GM12878 (cell line): ENCODE results near the gene DCAF5. TPM values are rescaled to one million over a fixed set of nuclear protein-coding genes. Genes with fewer than 3 reads are reported as not detected.
A peak's percentile ranks its signal among the peaks of the same experiment; 100 is the strongest.

ENCODE experiments used
- ATAC-seq: fragments of 200-7000 bp; cut with Tn5 transposase; 3 replicates; pipeline ENCODE4 v1.9.1; 2020; ENCODE audit warnings: mild to moderate bottlenecking, moderate library complexity
- BruUV-seq: library from RNA; stranded (reverse); fragments of 400-500 nt; replicated peaks from 2 replicates; lab custom pipeline; 2021; lab: Mats Ljungman, UMichigan
- CTCF ChIA-PET: fragments of 300-600 bp; sonication (Branson Sonifier 250); formaldehyde crosslinking; extraction: SDS; loops from one replicate; lab custom pipeline; 2021; ENCODE audit warnings: inconsistent platforms; lab: Yijun Ruan, JAX
- POLR2A ChIA-PET: fragments of 350-600 bp; formaldehyde crosslinking; extraction: SDS; loops from one replicate; lab custom pipeline; 2021; ENCODE audit warnings: inconsistent platforms; lab: Charles Lee
- RAD21 ChIA-PET: fragments of 300-600 bp; sonication (Branson Sonifier 250); formaldehyde crosslinking; loops from one replicate; lab custom pipeline; 2023; ENCODE audit warnings: antibody characterized with exemption; ENCODE audit not compliant: unreplicated experiment; lab: Charles Lee
- SMC1A ChIA-PET: fragments of 300-600 bp; sonication (Branson Sonifier 250); formaldehyde crosslinking; loops from one replicate; lab custom pipeline; 2023; ENCODE audit not compliant: unreplicated experiment, uncharacterized antibody; lab: Charles Lee
- DNase-seq: peaks from one replicate; pipeline ENCODE4 v3.0.0-alpha.2; 2011; ENCODE audit warnings: low read depth, low spot score
- FAIRE-seq: peaks from 3 replicates; lab custom pipeline; 2011; peaks lifted over from hg19 to GRCh38; lab: Jason Lieb, UNC
- H2AFZ ChIP-seq: 2 replicates; pipeline ENCODE4 v1.6.0; 2011; ENCODE audit warnings: low read depth, low read length, control low read depth; ENCODE audit not compliant: control insufficient read depth
- H3K27ac ChIP-seq: 2 replicates; pipeline ENCODE4 v1.5.1; 2011; ENCODE audit warnings: control low read depth; ENCODE audit not compliant: control insufficient read depth, insufficient read depth
- H3K27me3 ChIP-seq, 2 experiments: replicated peaks in 1 of 2; 2 replicates each; pipeline versions ENCODE4 v1.6.0 to v1.6.1; 2011; ENCODE audit warnings: low read length in 1 of 2; ENCODE audit not compliant: control insufficient read depth in 2 of 2, insufficient read depth in 2 of 2
- H3K36me3 ChIP-seq, 2 experiments: 2 replicates each; pipeline ENCODE4 v1.5.1; 2011; ENCODE audit warnings: low read length in 1 of 2; ENCODE audit not compliant: control insufficient read depth in 2 of 2, insufficient read depth in 2 of 2
- H3K4me1 ChIP-seq: 2 replicates; pipeline ENCODE4 v1.6.1; 2011; ENCODE audit warnings: mild to moderate bottlenecking, low read length, moderate library complexity, mixed read lengths; ENCODE audit not compliant: control insufficient read depth, insufficient read depth
- H3K4me2 ChIP-seq: 2 replicates; pipeline ENCODE4 v1.6.0; 2011; ENCODE audit warnings: control low read depth; ENCODE audit not compliant: control insufficient read depth, insufficient read depth
- H3K4me3 ChIP-seq: fragments of 200-600 bp; sonication (generic); 2 replicates; pipeline ENCODE4 v1.5.1; 2016
- H3K79me2 ChIP-seq: 2 replicates; pipeline ENCODE4 v1.6.0; 2011; ENCODE audit warnings: low read length; ENCODE audit not compliant: control insufficient read depth, insufficient read depth
- H3K9ac ChIP-seq: 2 replicates; pipeline ENCODE4 v1.8.0; 2011; ENCODE audit warnings: low read length, control low read depth, mixed read lengths; ENCODE audit not compliant: control insufficient read depth, insufficient read depth
- H3K9me3 ChIP-seq: replicated peaks from 3 replicates; pipeline ENCODE4 v1.5.1; 2011; ENCODE audit warnings: mild to moderate bottlenecking, low read length; ENCODE audit not compliant: control insufficient read depth, insufficient read depth
- H4K20me1 ChIP-seq: 2 replicates; pipeline ENCODE4 v1.6.0; 2011; ENCODE audit not compliant: control insufficient read depth, insufficient read depth
- BACH1 ChIP-seq: fragments of 450-650 bp; IDR thresholded peaks from 2 replicates; pipeline ENCODE4 v1.6.1; 2017; ENCODE audit warnings: mild to moderate bottlenecking, borderline replicate concordance
- DPF2 ChIP-seq: fragments of 450-650 bp; IDR thresholded peaks from 2 replicates; pipeline ENCODE4 v1.6.1; 2017; ENCODE audit warnings: mild to moderate bottlenecking
- FOXK2 ChIP-seq: fragments of 450-650 bp; IDR thresholded peaks from 2 replicates; pipeline ENCODE4 v1.6.1; 2017; ENCODE audit warnings: mild to moderate bottlenecking, moderate library complexity
- RAD21 ChIP-seq: IDR thresholded peaks from 2 replicates; pipeline ENCODE4 v1.6.1; 2011; ENCODE audit warnings: mild to moderate bottlenecking, low read depth, low read length, moderate library complexity; ENCODE audit not compliant: insufficient read depth
- RB1 ChIP-seq: fragments of 450-650 bp; formaldehyde crosslinking; IDR thresholded peaks from 2 replicates; pipeline ENCODE4 v1.6.1; 2017; ENCODE audit warnings: mild to moderate bottlenecking, borderline replicate concordance
- RFX5 ChIP-seq: IDR thresholded peaks from 2 replicates; pipeline ENCODE4 v1.6.1; 2011; ENCODE audit warnings: low read depth, low read length, improper control_type of control experiment
- SIN3A ChIP-seq: IDR thresholded peaks from 2 replicates; pipeline ENCODE4 v1.6.1; 2012; ENCODE audit warnings: low read depth, low read length, improper control_type of control experiment
- SMC3 ChIP-seq: IDR thresholded peaks from 2 replicates; pipeline ENCODE4 v1.6.1; 2011; ENCODE audit warnings: low read length, improper control_type of control experiment, borderline replicate concordance
- SPI1 ChIP-seq: IDR thresholded peaks from 2 replicates; pipeline ENCODE4 v1.6.1; 2011; ENCODE audit warnings: low read depth, mild to moderate bottlenecking, low read length, moderate library complexity, borderline replicate concordance; ENCODE audit not compliant: insufficient read depth
- SREBF1 ChIP-seq: IDR thresholded peaks from 2 replicates; pipeline ENCODE4 v1.6.1; 2012; ENCODE audit warnings: mild to moderate bottlenecking, low read length
- WGBS: methylation state at CpG from one replicate; pipeline ENCODE4 v1.1.6; 2016; ENCODE audit warnings: low lambda C conversion rate; ENCODE audit not compliant: insufficient replicate concordance, insufficient coverage; ENCODE audit errors: missing lambda C conversion rate; 5-methylcytosine and 5-hydroxymethylcytosine counted together
- in situ Hi-C: fragments of 300-500 bp; cut with MboI; formaldehyde crosslinking; loops from 9 replicates; pipeline ENCODE4 v1.14.3; 2018; ENCODE audit warnings: mixed read lengths
- intact Hi-C: fragments of 100-400 bp; cut with micrococcal nuclease; formaldehyde crosslinking; loops from one replicate; pipeline ENCODE4 v1.14.2; 2022; ENCODE audit not compliant: unreplicated experiment
- polyA plus RNA-seq, 11 experiments: library from polyadenylated mRNA; depleted of rRNA in 4 of 11; unstranded in 6 of 11; stranded (reverse) in 5 of 11; fragments of >200 nt; fragmentation: Nextera tagmentation in 4 of 11; fragmentation: Illumina TruSeq in 1 of 11; extraction: Ambion mirVana in 4 of 11; extraction: Trizol in 1 of 11; gene quantifications; 1 replicate in 1 of 11; 2 replicates in 10 of 11; pipeline versions ENCODE4 v1.2.1 to v1.2.3, GENCODE V29; 2011 to 2016; ENCODE audit warnings: inconsistent platforms in 2 of 11, missing spikeins in 2 of 11, low read depth in 1 of 11
- total RNA-seq, 4 experiments: library from RNA; depleted of rRNA in 3 of 4; stranded (reverse); fragments of >200 nt in 3 of 4; fragmentation: Illumina TruSeq in 1 of 4; extraction: Trizol in 1 of 4; gene quantifications; 2 replicates each; pipeline versions ENCODE4 v1.2.1 to v1.2.3, GENCODE V29; 2013 to 2021
- TF ChIP-seq, protein P1 (sequence below): fragments of 150-350 bp; IDR thresholded peaks from 2 replicates; pipeline ENCODE4 v1.6.1; 2014; ENCODE audit warnings: mild to moderate bottlenecking, low read depth, low read length
- TF ChIP-seq, protein P2 (sequence below), 3 experiments: IDR thresholded peaks in 2 of 3; conservative IDR thresholded peaks in 1 of 3; 2 replicates each; pipeline ENCODE4 v1.5.1; 2011; ENCODE audit warnings: low read depth in 3 of 3, low read length in 3 of 3, mild to moderate bottlenecking in 3 of 3, control low read depth in 2 of 3, moderate library complexity in 2 of 3, inconsistent platforms in 1 of 3, mixed read lengths in 1 of 3; ENCODE audit not compliant: control insufficient read depth in 2 of 3, insufficient read depth in 1 of 3; ENCODE audit errors: extremely low read depth in 1 of 3

Gene DCAF5
- total and polyA plus RNA-seq, 10 of the 15 experiments (the other 5 are each of a cell fraction or from before 2014, with no cell fraction given) = 6.8 to 38.1 (median 19.1) TPM

DNA sequence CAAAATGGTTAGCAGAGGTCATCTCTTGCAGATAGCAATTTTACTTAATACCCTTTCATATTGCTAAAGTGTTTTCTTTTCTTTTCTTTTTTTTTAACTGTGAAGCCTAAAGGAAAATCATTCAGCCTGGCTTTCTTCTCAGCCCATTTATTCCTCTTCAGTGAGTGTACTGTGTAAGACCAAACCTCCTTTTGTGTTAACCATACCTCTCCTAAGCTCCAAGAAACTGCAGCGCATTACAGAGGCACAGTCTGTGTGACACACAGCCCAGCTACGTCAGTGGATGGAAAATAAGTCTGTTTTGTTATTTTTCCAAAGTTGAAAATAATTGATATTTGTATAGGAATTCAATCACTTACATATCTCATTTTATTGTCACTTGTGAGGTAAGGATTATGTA, 21.7 kb downstream of the DCAF5 start:
- no peak for FAIRE-seq
- Histone ChIP-seq H3K4me3 (no peak overlapping the region), H3K4me2 (no peak overlapping the region), H3K79me2 (peaks cover 29% of the 10 kb centered on the region), H3K9ac (no peak overlapping the region), H3K4me1 (peaks cover 8% of the 10 kb centered on the region; the same call in 1 of the 2 replicates), H3K27ac (no peak overlapping the region), H3K36me3 (peaks cover 0 to 3% of the 10 kb centered on the region in 2 experiments; a peak in 1 of 4 replicates), H3K9me3 (no peaks in the 10 kb centered on the region), H2AFZ (no peak overlapping the region), H4K20me1 (no peaks in the 10 kb centered on the region), H3K27me3 (no peaks in the 10 kb centered on the region)
- CTCF ChIA-PET = interaction anchor here (0.5 to 5.2 kb wide), 11 partner anchors 9 to 330 kb away, joined by 3 to 58 read pairs (median 15); partner anchors contain the start of gene EXD2
- intact Hi-C loops (no loop called here), in situ Hi-C loops (no loop called here)
- TF ChIP-seq FOXK2 = no peak
- TF ChIP-seq DPF2 = no peak
- TF ChIP-seq SREBF1 = no peak
- no peak for TF ChIP-seq BACH1
- BruUV-seq = no TSS peak
- WGBS = 100% methylated on average over 2 of the region's 2 CpGs
- SMC1A ChIA-PET = interaction anchor here (0.6 to 4.2 kb wide), 9 partner anchors 10 to 879 kb away, joined by 3 to 40 read pairs (median 4); partner anchors contain the start of gene DCAF5
- RAD21 ChIA-PET = interaction anchor here (1.2 to 1.4 kb wide), 3 partner anchors 15 to 328 kb away, joined by 3 to 6 read pairs (median 4); partner anchors contain the start of gene DCAF5
- ATAC-seq = no peak
- DNase-seq = no peak
- POLR2A ChIA-PET = interaction anchor here (0.6 to 1.0 kb wide), 3 partner anchors 23 to 626 kb away, joined by 3 to 4 read pairs (median 4); no protein-coding TSS in a partner anchor

DNA sequence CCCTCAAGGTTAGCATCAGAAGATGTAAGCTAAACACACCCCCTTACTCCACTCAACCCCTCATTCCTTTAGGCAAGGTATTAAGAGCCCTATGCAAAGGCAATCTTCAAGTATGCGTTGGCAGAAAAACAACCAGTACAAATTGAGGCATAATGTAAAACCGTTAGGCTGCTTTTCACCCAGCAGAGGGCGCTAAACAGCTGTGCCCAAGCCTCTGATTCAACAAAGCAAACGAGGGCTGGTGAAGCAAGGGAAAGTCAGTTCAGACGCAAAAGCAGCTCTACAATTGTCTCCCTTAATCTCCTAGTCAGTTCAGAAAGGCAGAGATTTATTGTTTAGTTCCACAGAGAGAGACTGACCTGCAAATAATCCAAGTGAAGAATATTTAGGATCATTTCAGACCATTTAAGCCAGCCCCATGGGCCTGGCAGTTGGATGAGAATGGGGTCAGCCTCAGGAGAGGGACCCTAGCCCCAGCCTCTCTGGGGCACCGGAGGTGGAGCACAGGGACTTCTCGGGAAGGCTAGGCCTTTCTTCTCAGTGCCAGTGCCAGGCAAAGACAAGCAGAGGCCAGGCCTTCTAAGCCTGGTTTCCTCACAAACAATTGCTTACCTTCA, 23.5 kb downstream of the DCAF5 start:
- CTCF ChIA-PET = interaction anchor here (0.6 to 5.2 kb wide), 46 partner anchors 10 to 1212 kb away, joined by 3 to 58 read pairs (median 3); partner anchors contain the start of gene EXD2
- peak; percentile 98 for FAIRE-seq
- no peaks in the 10 kb centered on the region for H3K9me3 ChIP-seq
- H3K4me1 ChIP-seq = peaks cover 8% of the 10 kb centered on the region; the same call in 1 of the 2 replicates
- intact Hi-C loops = loop anchor here (1.0 to 5.0 kb wide), 2 partner anchors 113 to 333 kb away; no protein-coding TSS in a partner anchor
- no peak overlapping the region for H3K4me3 ChIP-seq
- ATAC-seq = peak; percentile 97
- peaks cover 23% of the 10 kb centered on the region for H3K79me2 ChIP-seq
- POLR2A ChIA-PET = interaction anchor here (0.9 to 1.3 kb wide), 2 partner anchors 14 to 22 kb away, joined by 5 to 6 read pairs; no protein-coding TSS in a partner anchor
- DNase-seq = no peak
- no peaks in the 10 kb centered on the region; a peak in 1 of 4 replicates for H3K36me3 ChIP-seq
- RAD21 ChIA-PET = interaction anchor here (0.7 to 2.7 kb wide), 10 partner anchors 8 to 318 kb away, joined by 3 to 18 read pairs (median 3); no protein-coding TSS in a partner anchor
- SMC1A ChIA-PET = interaction anchor here (0.6 to 4.2 kb wide), 18 partner anchors 8 to 330 kb away, joined by 3 to 40 read pairs (median 4); partner anchors contain the start of gene DCAF5
- H3K4me2 ChIP-seq = peak overlapping the region; percentile 7; the same call in 1 of the 2 replicates
- H3K27ac ChIP-seq = no peak overlapping the region
- WGBS = 16% methylated on average over 7 of the region's 7 CpGs
- TF ChIP-seq RFX5 (no peak), SPI1 (no peak), SMC3 (peak; percentile 74; the same call in 1 of the 2 replicates), SIN3A (no peak), RB1 (peak; percentile 20; the same call in 1 of the 2 replicates), RAD21 (peak; percentile 92)
- TF ChIP-seq, protein P1, sequence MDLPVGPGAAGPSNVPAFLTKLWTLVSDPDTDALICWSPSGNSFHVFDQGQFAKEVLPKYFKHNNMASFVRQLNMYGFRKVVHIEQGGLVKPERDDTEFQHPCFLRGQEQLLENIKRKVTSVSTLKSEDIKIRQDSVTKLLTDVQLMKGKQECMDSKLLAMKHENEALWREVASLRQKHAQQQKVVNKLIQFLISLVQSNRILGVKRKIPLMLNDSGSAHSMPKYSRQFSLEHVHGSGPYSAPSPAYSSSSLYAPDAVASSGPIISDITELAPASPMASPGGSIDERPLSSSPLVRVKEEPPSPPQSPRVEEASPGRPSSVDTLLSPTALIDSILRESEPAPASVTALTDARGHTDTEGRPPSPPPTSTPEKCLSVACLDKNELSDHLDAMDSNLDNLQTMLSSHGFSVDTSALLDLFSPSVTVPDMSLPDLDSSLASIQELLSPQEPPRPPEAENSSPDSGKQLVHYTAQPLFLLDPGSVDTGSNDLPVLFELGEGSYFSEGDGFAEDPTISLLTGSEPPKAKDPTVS = no peak
- TF ChIP-seq, protein P2, sequence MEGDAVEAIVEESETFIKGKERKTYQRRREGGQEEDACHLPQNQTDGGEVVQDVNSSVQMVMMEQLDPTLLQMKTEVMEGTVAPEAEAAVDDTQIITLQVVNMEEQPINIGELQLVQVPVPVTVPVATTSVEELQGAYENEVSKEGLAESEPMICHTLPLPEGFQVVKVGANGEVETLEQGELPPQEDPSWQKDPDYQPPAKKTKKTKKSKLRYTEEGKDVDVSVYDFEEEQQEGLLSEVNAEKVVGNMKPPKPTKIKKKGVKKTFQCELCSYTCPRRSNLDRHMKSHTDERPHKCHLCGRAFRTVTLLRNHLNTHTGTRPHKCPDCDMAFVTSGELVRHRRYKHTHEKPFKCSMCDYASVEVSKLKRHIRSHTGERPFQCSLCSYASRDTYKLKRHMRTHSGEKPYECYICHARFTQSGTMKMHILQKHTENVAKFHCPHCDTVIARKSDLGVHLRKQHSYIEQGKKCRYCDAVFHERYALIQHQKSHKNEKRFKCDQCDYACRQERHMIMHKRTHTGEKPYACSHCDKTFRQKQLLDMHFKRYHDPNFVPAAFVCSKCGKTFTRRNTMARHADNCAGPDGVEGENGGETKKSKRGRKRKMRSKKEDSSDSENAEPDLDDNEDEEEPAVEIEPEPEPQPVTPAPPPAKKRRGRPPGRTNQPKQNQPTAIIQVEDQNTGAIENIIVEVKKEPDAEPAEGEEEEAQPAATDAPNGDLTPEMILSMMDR (IDR thresholded peaks at IDR 0.05 in 2 of 3, conservative IDR thresholded peaks at IDR 0.05 in 1 of 3; ENCODE audit: control insufficient read depth in 2 of 3, extremely low read depth in 1 of 3, insufficient read depth in 1 of 3, low read depth in 3 of 3, low read length in 3 of 3) = peak; percentile 91 to 98 (median 93)
- no TSS peak for BruUV-seq
- no peaks in the 10 kb centered on the region for H4K20me1 ChIP-seq
- H3K27me3 ChIP-seq = no peaks in the 10 kb centered on the region
- in situ Hi-C loops = no loop called here
- H2AFZ ChIP-seq = no peak overlapping the region
- H3K9ac ChIP-seq = no peak overlapping the region
